IPS DF 4.7 (cell line): ENCODE data around the gene RHOF.

Source experiments
- DNase-seq: peaks from one replicate; pipeline ENCODE4 v3.0.0-alpha.2; 2013; ENCODE audit warnings: low spot score; ENCODE audit errors: extremely low read depth

The RHOF gene, protein sequence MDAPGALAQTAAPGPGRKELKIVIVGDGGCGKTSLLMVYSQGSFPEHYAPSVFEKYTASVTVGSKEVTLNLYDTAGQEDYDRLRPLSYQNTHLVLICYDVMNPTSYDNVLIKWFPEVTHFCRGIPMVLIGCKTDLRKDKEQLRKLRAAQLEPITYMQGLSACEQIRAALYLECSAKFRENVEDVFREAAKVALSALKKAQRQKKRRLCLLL

GRCh38 chr12:121793440-121793837 is at the start of gene RHOF:
Gene RHOF (minus strand): TSS chr12:121793688. CDS start chr12:121793633, 55 bp downstream.
- DNase-seq, result no peak

DNA sequence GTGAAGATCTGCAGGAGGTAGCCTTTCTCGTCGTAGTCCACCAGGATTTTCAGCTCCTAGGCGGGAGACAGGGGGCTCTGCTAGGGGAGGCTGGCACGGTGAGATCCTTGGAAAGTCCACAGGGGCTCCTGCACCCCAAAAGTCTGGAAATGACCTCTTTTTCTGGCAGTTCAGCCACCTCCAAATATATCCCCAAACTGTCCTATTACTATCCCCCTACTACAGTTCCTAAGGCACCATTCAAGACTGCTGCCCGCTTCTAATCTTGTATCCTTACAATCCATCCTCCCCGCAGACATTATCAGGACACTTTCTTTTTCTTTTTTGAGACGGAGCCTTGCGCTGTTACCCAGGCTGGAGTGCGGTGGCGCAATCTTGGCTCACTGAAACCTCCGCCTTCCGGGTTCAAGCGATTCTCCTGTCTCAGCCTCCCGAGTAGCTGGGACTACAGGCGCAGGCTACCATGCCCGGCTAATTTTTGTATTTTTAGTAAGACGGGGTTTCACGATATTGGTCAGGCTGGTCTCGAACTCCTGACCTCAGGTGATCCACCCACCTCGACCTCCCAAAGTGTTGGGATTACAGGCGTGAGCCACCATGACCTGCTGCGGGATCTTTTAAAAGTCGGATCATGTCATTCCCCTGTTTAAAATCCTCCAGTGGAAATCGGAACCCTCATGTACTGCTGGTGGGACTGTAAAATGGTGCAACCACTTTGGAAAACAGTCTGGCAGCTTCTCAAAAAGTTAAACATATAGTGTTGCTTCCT is 46.7 kb upstream of the RHOF start:
- DNase-seq, result no peak

- DNase-seq, result peak; percentile 91
These were observed 45.9 kb upstream of the RHOF start for GRCh38 chr12:121839106-121839992.

DNA sequence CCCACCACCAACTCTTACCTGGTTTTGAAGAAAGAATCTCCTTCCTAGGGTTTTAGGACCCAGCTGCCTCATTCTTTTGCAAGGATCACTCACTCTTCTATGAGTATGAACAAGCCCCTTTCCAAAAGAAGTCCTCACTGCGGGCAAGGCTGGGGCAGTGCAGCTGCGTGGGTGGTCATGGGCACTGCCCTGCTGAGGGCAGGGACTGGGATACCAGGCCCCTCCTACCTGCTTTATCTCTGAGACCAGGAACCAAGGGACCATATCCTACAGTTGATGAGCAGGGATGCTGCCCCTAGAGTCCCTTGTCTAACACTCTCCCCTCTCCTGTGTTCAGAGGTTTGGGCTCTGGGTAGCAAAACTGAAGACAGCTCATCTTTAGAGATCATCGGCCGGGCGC is 44.6 kb upstream of the RHOF start:
- no peak for DNase-seq

- no peak for DNase-seq
These were observed 44.2 kb upstream of the RHOF start for GRCh38 chr12:121837680-121838079.

- no peak for DNase-seq
These were observed 38.2 kb upstream of the RHOF start for GRCh38 chr12:121831571-121832245.

DNA sequence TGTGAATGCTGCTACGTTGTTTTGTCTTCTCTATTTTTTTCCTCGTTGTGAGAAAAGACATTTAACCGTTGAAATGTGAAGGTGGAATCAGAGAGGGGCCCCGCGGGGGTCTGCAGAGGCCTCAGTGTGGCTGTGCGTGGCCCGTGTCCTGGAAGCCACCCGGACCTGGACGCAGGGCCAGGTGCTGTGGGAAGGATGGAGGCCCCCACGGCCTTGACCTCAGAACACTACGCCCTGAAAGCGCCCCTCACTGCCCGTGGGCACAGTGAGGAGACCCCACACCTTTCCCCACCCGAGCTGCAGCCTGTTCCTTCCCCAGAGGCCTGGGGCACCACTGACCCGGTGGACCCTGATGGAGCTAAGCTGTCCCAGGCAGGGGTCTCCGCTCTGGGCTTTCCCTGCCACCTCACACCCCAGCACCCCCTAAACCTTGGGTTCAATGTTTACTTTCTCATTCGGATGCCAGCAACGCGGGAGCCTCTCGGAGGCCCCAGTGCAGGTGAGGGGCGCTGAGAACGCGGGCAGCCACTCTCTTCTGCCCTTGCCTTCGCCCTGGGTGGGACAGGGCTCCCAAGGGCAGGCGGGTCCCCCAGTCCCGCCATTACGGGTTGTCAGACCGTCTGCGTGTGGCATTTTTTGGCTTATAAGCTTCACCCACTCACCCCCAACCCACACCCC is 37.2 kb upstream of the RHOF start:
- DNase-seq, result no peak

DNA sequence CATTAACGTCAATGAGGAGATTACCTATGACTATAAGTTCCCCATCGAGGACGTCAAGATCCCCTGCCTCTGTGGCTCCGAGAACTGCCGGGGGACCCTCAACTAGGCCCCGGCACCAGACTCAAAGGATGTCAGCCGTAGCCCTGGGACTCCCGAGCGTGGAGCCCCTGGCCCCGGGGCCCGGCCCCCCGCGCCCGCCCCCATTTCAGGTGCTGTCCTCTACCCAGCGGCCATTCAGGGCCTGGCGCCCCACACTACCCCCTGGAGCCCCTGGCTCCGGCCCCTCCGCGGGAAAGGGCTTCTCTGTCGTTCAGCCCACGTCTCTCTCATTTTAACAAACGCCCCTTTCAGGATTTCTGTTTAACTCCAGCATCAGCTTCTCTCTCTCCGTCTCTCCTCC is 36.6 kb upstream of the RHOF start:
- no peak for DNase-seq

- DNase-seq, result no peak
These were observed 35.9 kb upstream of the RHOF start for GRCh38 chr12:121829250-121829918.

GRCh38 chr12:121828826-121829225 is 35.3 kb upstream of the RHOF start:
- no peak for DNase-seq

DNA sequence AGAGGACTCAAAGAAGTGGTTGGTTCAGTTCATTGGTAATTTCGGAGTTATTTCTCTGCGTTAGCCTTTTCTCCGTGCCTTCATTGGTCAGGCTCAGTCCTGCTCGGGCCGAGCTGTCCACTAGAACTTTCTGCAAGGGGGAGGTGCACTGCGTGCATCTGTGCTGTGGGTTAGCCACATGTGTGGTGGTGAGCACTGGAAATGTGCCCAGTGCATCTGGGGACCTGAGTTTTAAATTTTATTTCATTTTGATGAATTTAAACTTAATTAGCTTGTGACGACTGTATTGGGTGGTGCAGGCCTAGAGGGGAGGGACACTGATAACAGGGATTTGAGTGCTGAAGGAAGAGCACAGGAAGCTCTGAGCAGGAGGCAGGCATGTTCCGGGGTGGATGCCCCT is 34.8 kb upstream of the RHOF start:
- DNase-seq, result no peak

GRCh38 chr12:121827351-121828099 is 34.0 kb upstream of the RHOF start:
- DNase-seq, result no peak

- DNase-seq, result no peak
These were observed 33.0 kb upstream of the RHOF start for GRCh38 chr12:121826318-121827150.

DNA sequence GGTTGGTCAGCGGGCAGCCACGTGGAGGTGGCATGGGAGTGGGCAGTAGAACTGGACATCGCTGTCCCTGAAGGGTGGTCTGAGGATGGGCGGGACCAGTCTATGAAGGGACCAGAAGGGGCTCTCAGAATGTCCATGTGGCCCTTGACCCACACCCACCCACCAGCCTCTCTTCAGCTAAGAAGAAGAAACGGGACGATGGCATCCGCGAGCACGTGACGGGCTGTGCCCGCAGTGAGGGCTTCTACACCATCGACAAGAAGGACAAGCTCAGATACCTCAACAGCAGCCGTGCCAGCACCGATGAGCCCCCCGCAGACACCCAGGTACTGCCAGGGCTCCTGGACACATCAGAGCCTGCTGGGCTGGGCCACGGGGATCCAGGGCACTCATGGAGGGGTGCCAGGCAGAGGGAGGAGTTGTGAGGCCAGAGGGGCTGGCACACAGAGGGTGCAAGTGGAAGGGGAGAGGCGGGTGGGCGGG is 31.6 kb upstream of the RHOF start:
- no peak for DNase-seq

GRCh38 chr12:121823727-121824115 is 30.2 kb upstream of the RHOF start:
- no peak for DNase-seq

DNA sequence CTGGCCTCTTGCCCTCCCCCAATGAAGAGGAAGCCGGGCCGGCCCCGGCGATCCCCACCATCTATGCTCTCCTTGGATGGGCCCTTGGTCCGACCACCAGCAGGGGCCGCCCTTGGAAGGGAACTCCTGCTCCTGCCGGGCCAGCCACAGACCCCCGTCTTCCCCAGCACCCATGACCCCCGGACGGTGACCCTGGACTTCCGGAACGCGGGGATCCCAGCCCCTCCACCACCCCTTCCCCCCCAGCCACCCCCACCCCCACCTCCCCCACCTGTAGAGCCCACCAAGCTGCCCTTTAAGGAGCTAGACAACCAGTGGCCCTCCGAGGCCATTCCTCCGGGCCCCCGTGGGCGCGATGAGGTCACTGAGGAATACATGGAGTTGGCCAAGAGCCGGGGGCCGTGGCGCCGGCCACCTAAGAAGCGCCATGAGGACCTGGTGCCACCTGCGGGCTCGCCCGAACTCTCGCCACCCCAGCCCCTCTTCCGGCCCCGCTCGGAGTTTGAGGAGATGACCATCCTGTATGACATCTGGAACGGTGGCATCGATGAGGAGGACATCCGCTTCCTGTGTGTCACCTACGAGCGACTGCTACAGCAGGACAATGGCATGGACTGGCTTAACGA is 29.7 kb upstream of the RHOF start:
- no peak for DNase-seq

- no peak for DNase-seq
These were observed 29.1 kb upstream of the RHOF start for GRCh38 chr12:121822393-121823100.

DNA sequence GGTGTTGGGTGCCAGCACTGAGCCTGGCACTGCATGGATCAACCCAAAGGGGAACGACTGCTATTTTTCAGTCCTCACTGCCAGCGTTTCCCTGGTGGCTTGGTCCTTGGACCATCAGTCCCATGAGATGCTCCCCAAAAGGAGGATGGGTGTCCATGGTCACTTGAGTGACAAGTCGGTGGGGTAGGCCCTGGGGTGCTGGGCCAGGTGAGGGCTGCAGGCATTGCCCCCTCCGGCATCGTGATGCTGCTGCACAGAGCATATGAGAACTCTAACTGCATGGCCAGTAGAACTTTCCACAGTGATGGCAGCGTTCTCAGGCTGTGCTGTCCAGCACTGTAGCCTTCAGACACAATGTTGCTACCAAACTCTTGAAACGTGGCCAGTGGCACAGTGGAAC is 26.6 kb upstream of the RHOF start:
- DNase-seq, result no peak
